WTC11 (cell line): ENCODE measurements around the gene EXOSC7. TPM values are rescaled to one million over a fixed set of nuclear protein-coding genes. Genes with fewer than 3 reads are reported as not detected.

Experiments
- ATAC-seq: fragments of 200-7000 bp; cut with Tn5 transposase; 2 replicates; pipeline ENCODE4 v1.10.0; 2021; ENCODE audit warnings: mild to moderate bottlenecking, moderate library complexity
- CTCF ChIA-PET: fragments of 300-600 bp; sonication (Branson Sonifier 250); formaldehyde crosslinking; loops from one replicate; lab custom pipeline; 2021; ENCODE audit warnings: antibody characterized with exemption; lab: Charles Lee
- POLR2A ChIA-PET: fragments of 350-600 bp; sonication (Branson Sonifier 250); formaldehyde crosslinking; loops from one replicate; lab custom pipeline; 2021; ENCODE audit warnings: antibody characterized with exemption; lab: Charles Lee
- DNase-seq: peaks from one replicate; pipeline ENCODE4 v3.0.0; 2021; ENCODE audit warnings: low spot score
- H3K27ac Mint-ChIP-seq: 2 replicates; pipeline ENCODE4 v1.8.0; 2021; ENCODE audit warnings: mixed read lengths
- H3K27me3 Mint-ChIP-seq: 2 replicates; pipeline ENCODE4 v1.8.0; 2021; ENCODE audit warnings: low read depth, mild to moderate bottlenecking, moderate library complexity, mixed read lengths
- H3K36me3 Mint-ChIP-seq: 2 replicates; pipeline ENCODE4 v1.8.0; 2021; ENCODE audit warnings: mixed read lengths
- H3K4me1 Mint-ChIP-seq: 2 replicates; pipeline ENCODE4 v1.8.0; 2022; ENCODE audit warnings: mixed read lengths
- H3K4me3 Mint-ChIP-seq: 2 replicates; pipeline ENCODE4 v1.8.0; 2021; ENCODE audit warnings: mild to moderate bottlenecking, moderate library complexity, mixed read lengths
- H3K9me3 Mint-ChIP-seq: 2 replicates; pipeline ENCODE4 v1.8.0; 2021; ENCODE audit warnings: mixed read lengths
- CBFB ChIP-seq: sonication (generic); formaldehyde crosslinking; IDR thresholded peaks from 2 replicates; pipeline ENCODE4 v1.8.1; 2022; ENCODE audit warnings: mild to moderate bottlenecking, low read depth, missing genetic modification reagents
- CREB1 ChIP-seq: sonication (generic); formaldehyde crosslinking; IDR thresholded peaks from 2 replicates; pipeline ENCODE4 v1.8.0; 2023; ENCODE audit warnings: mild to moderate bottlenecking, missing genetic modification reagents
- NFYB ChIP-seq: sonication (generic); formaldehyde crosslinking; conservative IDR thresholded peaks from 2 replicates; pipeline ENCODE4 v1.8.0; 2022; ENCODE audit warnings: low read depth, missing genetic modification reagents
- NR1H2 ChIP-seq: sonication (generic); formaldehyde crosslinking; IDR thresholded peaks from 2 replicates; pipeline ENCODE4 v1.9.0; 2021; ENCODE audit warnings: mild to moderate bottlenecking, moderate library complexity, missing genetic modification reagents
- NR3C1 ChIP-seq: sonication (generic); formaldehyde crosslinking; conservative IDR thresholded peaks from 2 replicates; pipeline ENCODE4 v1.8.1; 2023; ENCODE audit warnings: low read depth, mild to moderate bottlenecking, missing genetic modification reagents
- SMAD4 ChIP-seq: sonication (generic); formaldehyde crosslinking; IDR thresholded peaks from 2 replicates; pipeline ENCODE4 v1.8.0; 2022; ENCODE audit warnings: mild to moderate bottlenecking, missing genetic modification reagents
- ZNF263 ChIP-seq: sonication (generic); formaldehyde crosslinking; IDR thresholded peaks from 2 replicates; pipeline ENCODE4 v1.8.1; 2022; ENCODE audit warnings: low read depth, mild to moderate bottlenecking, moderate library complexity, missing genetic modification reagents
- ZNF416 ChIP-seq: fragments of 250-450 bp; sonication (Bioruptor Pico); IDR thresholded peaks from 2 replicates; pipeline ENCODE4 v1.9.0; 2021; ENCODE audit warnings: mild to moderate bottlenecking, inconsistent platforms
- ZNF671 ChIP-seq: fragments of 250-450 bp; sonication (Bioruptor Pico); IDR thresholded peaks from 2 replicates; pipeline ENCODE4 v1.8.0; 2021; ENCODE audit warnings: mild to moderate bottlenecking
- total RNA-seq: library from RNA; stranded (reverse); gene quantifications from 3 replicates; pipeline ENCODE4 v1.2.3, GENCODE V29; 2021
- TF ChIP-seq, protein P1 (sequence below): sonication (generic); formaldehyde crosslinking; IDR thresholded peaks from 2 replicates; pipeline ENCODE4 v1.8.1; 2022; ENCODE audit warnings: mild to moderate bottlenecking, moderate library complexity, missing genetic modification reagents
- TF ChIP-seq, protein P2 (sequence below): sonication (generic); formaldehyde crosslinking; IDR thresholded peaks from 2 replicates; pipeline ENCODE4 v1.8.0; 2023; ENCODE audit warnings: missing genetic modification reagents, mild to moderate bottlenecking, borderline replicate concordance
- TF ChIP-seq, protein P3 (sequence below): sonication (generic); formaldehyde crosslinking; IDR thresholded peaks from 2 replicates; pipeline ENCODE4 v1.8.0; 2023; ENCODE audit warnings: mild to moderate bottlenecking, missing genetic modification reagents
- TF ChIP-seq, protein P4 (sequence below): sonication (generic); formaldehyde crosslinking; IDR thresholded peaks from 2 replicates; pipeline ENCODE4 v1.8.1; 2023; ENCODE audit warnings: mild to moderate bottlenecking, moderate library complexity, missing genetic modification reagents
- TF ChIP-seq, protein P5 (sequence below): sonication (generic); formaldehyde crosslinking; IDR thresholded peaks from 2 replicates; pipeline ENCODE4 v1.8.0; 2022; ENCODE audit warnings: mild to moderate bottlenecking, missing genetic modification reagents
- TF ChIP-seq, protein P6 (sequence below): sonication (generic); formaldehyde crosslinking; IDR thresholded peaks from 2 replicates; pipeline ENCODE4 v1.8.1; 2022; ENCODE audit warnings: low read depth, mild to moderate bottlenecking, moderate library complexity, missing genetic modification reagents, borderline replicate concordance

EXOSC7 gene
- total RNA-seq, 1 experiment from 2014 or later: 85.7 TPM

DNA sequence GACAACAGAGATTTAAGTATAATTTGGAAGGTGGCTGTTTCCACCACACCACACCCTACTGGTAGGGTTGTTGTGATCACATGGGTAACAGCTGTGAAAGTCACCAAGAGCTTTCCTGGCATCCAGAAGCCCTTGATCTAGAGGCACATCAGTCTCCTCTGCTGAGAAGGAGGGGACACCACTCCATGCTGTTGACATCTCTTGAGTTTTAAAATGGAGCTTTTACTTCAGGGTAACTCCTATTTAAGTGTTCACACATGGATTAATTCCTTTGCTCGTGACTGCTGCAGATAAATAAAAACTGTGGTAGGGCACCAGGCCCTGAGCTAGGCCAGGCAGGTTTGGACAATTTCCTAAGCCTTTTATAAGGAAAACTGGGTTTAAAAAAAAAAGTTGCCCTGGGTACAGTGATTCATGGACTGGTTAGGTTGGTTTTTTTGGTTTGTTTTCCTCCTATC lies 7.5 kb downstream of the EXOSC7 start:
- H3K27me3 Mint-ChIP-seq: no peaks in the 10 kb centered on the region
- TF ChIP-seq ZNF671 (CRISPR knock-in tag) (no peak), NR1H2 (no peak), CBFB (no peak), SMAD4 (CRISPR knock-in tag) (no peak), NFYB (CRISPR knock-in tag) (no peak), ZNF416 (no peak), NR3C1 (no peak), CREB1 (CRISPR knock-in tag) (no peak), ZNF263 (CRISPR knock-in tag) (no peak)
- TF ChIP-seq, protein P1, sequence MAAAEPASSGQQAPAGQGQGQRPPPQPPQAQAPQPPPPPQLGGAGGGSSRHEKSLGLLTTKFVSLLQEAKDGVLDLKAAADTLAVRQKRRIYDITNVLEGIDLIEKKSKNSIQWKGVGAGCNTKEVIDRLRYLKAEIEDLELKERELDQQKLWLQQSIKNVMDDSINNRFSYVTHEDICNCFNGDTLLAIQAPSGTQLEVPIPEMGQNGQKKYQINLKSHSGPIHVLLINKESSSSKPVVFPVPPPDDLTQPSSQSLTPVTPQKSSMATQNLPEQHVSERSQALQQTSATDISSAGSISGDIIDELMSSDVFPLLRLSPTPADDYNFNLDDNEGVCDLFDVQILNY (CRISPR knock-in tag): no peak
- TF ChIP-seq, protein P2, sequence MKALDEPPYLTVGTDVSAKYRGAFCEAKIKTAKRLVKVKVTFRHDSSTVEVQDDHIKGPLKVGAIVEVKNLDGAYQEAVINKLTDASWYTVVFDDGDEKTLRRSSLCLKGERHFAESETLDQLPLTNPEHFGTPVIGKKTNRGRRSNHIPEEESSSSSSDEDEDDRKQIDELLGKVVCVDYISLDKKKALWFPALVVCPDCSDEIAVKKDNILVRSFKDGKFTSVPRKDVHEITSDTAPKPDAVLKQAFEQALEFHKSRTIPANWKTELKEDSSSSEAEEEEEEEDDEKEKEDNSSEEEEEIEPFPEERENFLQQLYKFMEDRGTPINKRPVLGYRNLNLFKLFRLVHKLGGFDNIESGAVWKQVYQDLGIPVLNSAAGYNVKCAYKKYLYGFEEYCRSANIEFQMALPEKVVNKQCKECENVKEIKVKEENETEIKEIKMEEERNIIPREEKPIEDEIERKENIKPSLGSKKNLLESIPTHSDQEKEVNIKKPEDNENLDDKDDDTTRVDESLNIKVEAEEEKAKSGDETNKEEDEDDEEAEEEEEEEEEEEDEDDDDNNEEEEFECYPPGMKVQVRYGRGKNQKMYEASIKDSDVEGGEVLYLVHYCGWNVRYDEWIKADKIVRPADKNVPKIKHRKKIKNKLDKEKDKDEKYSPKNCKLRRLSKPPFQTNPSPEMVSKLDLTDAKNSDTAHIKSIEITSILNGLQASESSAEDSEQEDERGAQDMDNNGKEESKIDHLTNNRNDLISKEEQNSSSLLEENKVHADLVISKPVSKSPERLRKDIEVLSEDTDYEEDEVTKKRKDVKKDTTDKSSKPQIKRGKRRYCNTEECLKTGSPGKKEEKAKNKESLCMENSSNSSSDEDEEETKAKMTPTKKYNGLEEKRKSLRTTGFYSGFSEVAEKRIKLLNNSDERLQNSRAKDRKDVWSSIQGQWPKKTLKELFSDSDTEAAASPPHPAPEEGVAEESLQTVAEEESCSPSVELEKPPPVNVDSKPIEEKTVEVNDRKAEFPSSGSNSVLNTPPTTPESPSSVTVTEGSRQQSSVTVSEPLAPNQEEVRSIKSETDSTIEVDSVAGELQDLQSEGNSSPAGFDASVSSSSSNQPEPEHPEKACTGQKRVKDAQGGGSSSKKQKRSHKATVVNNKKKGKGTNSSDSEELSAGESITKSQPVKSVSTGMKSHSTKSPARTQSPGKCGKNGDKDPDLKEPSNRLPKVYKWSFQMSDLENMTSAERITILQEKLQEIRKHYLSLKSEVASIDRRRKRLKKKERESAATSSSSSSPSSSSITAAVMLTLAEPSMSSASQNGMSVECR (CRISPR knock-in tag): no peak
- TF ChIP-seq, protein P3, sequence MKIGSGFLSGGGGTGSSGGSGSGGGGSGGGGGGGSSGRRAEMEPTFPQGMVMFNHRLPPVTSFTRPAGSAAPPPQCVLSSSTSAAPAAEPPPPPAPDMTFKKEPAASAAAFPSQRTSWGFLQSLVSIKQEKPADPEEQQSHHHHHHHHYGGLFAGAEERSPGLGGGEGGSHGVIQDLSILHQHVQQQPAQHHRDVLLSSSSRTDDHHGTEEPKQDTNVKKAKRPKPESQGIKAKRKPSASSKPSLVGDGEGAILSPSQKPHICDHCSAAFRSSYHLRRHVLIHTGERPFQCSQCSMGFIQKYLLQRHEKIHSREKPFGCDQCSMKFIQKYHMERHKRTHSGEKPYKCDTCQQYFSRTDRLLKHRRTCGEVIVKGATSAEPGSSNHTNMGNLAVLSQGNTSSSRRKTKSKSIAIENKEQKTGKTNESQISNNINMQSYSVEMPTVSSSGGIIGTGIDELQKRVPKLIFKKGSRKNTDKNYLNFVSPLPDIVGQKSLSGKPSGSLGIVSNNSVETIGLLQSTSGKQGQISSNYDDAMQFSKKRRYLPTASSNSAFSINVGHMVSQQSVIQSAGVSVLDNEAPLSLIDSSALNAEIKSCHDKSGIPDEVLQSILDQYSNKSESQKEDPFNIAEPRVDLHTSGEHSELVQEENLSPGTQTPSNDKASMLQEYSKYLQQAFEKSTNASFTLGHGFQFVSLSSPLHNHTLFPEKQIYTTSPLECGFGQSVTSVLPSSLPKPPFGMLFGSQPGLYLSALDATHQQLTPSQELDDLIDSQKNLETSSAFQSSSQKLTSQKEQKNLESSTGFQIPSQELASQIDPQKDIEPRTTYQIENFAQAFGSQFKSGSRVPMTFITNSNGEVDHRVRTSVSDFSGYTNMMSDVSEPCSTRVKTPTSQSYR (CRISPR knock-in tag): no peak
- TF ChIP-seq, protein P4, sequence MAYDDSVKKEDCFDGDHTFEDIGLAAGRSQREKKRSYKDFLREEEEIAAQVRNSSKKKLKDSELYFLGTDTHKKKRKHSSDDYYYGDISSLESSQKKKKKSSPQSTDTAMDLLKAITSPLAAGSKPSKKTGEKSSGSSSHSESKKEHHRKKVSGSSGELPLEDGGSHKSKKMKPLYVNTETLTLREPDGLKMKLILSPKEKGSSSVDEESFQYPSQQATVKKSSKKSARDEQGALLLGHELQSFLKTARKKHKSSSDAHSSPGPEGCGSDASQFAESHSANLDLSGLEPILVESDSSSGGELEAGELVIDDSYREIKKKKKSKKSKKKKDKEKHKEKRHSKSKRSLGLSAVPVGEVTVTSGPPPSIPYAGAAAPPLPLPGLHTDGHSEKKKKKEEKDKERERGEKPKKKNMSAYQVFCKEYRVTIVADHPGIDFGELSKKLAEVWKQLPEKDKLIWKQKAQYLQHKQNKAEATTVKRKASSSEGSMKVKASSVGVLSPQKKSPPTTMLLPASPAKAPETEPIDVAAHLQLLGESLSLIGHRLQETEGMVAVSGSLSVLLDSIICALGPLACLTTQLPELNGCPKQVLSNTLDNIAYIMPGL (CRISPR knock-in tag): no peak
- TF ChIP-seq, protein P5, sequence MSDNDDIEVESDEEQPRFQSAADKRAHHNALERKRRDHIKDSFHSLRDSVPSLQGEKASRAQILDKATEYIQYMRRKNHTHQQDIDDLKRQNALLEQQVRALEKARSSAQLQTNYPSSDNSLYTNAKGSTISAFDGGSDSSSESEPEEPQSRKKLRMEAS (CRISPR knock-in tag): no peak
- TF ChIP-seq, protein P6, sequence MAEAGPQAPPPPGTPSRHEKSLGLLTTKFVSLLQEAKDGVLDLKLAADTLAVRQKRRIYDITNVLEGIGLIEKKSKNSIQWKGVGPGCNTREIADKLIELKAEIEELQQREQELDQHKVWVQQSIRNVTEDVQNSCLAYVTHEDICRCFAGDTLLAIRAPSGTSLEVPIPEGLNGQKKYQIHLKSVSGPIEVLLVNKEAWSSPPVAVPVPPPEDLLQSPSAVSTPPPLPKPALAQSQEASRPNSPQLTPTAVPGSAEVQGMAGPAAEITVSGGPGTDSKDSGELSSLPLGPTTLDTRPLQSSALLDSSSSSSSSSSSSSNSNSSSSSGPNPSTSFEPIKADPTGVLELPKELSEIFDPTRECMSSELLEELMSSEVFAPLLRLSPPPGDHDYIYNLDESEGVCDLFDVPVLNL (CRISPR knock-in tag): no peak
- H3K9me3 Mint-ChIP-seq: peaks cover 18% of the 10 kb centered on the region
- ATAC-seq (no peak), DNase-seq (no peak)
- ChIA-PET POLR2A (no interaction called here), CTCF (interaction anchor here (0.6 to 1.7 kb wide), 3 partner anchors 9 to 33 kb away, joined by 3 to 8 read pairs (median 5); no protein-coding TSS in a partner anchor)
- no peak overlapping the region for H3K4me3 Mint-ChIP-seq
- H3K27ac Mint-ChIP-seq: no peak overlapping the region
- peaks cover 12% of the 10 kb centered on the region for H3K4me1 Mint-ChIP-seq
- peaks cover 35% of the 10 kb centered on the region for H3K36me3 Mint-ChIP-seq
